T follicular helper cell (primary cell): ENCODE measurements around the gene CNTNAP5.

ENCODE experiments used
- DNase-seq: peaks from one replicate; pipeline ENCODE4 v3.0.0-alpha.2; 2020; ENCODE audit warnings: low read depth

CNTNAP5 gene

DNA sequence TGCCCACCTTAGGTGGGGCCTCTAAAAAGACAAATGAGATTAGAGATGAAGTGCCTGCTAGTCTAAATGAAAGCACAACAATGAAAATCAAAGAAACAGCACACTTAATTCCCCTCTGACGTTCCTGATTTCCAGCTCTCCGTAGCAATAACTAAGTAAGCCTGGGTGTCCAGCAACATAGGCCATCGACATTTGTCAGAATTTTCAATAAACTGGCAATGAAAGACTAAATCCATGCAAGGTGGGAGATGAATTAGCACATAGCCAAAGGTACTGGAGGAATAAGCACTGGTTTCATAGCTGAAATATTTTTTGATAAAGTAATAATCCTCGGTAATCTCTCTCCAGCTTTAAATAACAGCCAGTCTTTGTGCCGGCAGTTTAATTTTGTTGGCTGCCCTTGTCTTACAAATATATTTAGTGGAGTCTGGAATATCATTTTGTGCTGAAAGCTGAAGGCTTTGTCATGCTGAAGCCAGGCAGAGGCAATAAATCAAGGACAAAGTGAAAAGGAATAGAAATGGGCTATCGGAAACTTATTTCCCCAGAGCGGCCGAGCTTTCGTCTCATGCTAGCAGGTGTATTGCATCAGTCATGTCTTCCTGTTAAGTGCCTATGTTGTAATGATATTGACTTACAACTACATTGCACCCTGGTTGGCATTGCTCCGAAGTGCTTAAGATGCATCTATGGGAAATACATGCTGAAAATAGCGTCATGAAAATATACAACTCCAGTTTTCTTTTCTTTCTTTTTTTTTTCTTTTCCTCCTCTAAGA lies 790.1 kb downstream of the CNTNAP5 start:
- no peak for DNase-seq

DNA sequence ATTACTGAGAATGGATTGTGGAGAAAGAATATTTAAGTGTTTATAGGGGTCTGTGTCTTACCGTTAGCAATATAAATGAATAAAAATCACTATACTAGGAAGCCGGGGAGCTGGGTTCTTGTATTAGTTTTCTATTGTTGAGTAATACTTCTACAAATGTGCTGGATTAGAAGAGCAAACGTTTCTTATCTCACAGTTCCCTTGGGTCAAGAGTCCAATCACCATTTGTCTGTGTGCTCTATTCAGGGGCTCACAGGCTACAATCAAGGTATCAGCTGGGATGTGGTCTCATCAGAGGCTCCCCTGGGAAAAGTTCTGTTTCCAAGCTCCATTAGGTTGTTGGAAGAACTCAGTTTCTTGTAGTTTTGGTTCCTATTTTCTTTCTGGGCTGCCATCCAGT lies 790.9 kb downstream of the CNTNAP5 start:
- DNase-seq = no peak

DNA sequence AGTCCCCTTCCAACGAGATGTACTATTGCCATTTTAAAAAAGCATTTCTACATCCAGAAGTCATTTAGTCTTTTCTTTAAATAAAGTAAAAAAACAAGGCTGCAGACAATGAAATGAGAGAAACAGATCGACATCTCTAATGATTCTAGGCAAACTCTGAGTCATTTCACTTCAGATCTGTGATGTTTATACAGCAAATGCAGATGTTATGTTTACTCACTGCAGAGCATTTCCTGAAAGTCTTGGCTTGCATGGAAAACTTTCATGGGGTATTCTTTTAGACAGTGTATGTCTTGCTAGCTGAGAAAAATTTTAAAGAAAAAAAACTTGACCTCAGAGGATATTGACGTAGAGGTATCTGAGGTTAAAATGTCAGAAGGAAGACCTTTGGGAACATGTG lies 797.4 kb downstream of the CNTNAP5 start:
- no peak for DNase-seq

DNA sequence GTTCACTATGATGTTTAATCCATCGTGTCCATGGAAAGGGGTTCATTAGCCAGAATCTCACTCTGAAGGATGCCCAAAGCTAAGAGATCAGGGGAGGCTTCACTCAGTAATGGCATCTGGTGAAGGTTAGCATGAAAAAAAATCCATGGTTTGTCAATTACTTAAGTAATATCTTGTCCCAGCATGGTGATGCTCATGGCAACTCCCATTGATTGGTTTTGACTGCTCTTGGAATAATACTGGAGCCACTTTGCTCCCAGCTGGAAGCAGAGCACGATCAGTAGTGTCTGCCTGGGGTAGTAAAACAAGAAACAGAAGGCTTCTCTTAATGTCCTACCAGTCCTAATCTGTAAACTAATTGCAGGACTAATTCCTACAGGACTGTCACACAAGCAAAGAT lies 799.4 kb downstream of the CNTNAP5 start:
- no peak for DNase-seq

DNA sequence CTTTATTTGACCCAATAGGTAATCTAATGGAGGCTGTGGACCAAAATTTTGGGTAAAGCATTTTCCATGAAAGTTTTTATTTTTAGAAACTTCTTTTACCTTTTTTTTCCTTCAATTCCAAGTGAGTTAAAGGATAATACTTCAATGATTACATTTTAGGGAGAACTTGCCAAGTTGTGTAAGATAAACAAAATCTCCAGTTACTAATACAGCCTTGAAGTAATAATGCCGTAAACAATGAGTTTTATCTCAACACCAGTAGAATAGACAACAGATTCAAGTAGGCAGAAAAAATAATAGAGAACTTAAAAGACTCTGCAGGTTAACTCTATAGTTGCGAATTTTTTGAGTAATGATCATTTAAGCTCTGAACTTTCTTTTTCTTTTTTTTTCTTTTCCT lies 807.4 kb downstream of the CNTNAP5 start:
- DNase-seq = no peak

DNA sequence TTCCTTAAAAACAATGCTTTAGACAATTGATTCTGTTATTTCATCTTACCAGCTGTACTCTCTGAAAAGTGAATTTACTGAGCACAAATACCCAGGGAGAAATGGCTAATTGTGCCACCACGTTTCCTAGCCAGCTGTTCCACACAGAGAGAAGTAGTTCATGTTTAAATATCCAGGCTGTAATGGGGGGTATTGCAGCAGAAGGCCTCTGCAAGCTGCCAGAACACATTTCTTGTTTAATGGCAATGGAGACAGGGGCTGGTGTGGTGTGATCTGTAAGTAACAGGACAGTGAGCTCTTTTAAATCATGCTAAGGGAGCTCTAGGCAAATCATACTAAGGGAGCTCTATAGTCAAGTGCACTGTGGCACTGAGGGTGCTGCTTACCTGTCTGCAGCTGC lies 809.2 kb downstream of the CNTNAP5 start:
- no peak for DNase-seq

DNA sequence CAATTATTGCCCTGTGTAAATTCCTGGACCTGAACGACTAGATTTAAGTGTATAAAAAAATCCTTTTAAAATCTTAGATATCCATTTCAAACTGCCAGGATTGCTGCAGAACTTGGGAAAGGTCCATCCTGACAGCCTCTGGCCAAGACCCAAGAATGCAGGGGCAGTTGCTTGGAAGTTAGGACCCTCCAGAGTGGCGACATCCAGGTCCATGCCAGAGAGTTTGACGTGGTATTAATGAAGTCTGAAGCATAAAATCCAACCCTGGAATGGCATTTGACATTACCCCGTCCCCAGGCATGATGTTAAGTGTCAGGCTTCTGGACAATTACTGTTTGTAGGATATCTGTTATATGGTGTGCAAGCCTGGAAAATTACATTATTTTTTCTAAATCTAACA lies 810.2 kb downstream of the CNTNAP5 start:
- DNase-seq = no peak

DNA sequence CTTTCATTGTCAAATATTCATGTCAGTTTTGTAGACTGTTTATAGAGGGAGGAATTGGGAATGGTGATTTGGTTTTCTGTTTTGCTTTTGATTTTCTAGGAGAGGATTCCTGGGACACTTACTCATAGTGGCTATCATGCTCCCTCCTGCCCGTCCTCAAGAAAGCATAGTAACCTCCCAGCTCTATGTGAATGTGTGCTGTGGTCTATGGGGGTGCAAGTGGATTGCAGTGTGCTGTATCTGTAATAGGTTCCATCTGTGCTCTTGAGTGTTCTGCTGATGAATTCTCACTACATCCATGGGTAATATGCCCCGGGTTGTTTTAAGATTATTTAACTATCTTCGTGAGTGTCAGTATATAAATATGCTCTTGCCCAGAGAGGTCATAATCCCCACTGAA lies 811.3 kb downstream of the CNTNAP5 start:
- no peak for DNase-seq

DNA sequence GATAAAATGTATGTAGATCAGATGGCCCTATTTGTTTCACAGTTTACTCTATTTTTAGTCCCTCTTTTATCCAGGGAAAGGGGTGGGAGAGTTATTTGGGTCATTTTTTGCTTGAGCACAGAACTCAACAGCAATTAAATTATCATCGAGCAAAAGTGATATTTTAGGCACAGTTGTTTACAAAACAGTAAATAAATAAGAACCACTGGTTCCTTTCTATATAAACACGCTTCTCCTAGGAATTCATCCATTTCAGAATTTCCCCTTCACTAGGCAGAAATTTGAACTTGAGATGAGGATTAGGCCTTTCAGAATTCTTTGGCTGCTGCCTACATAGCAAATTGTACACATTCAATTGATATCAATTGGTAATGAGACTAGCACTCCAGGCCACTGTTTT lies 812.4 kb downstream of the CNTNAP5 start:
- no peak for DNase-seq

DNA sequence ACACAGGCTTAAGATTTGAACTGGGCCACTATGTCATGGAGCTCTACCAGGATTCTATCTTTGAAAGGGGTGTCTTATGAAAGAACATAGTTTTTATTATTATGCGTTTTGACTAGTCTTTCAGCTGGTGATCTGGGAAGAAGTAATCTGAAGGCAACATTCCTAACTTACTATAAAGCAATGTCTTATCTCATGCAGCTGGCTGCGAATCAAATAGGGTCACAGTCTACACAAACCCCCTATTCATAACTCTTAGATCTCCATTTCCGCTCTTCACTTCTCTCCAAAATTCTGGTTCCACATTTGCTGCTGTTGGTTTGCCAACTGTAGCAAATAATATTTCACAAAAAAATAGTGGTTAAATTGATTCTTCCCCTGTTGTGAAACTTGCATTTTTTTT lies 813.3 kb downstream of the CNTNAP5 start:
- no peak for DNase-seq

DNA sequence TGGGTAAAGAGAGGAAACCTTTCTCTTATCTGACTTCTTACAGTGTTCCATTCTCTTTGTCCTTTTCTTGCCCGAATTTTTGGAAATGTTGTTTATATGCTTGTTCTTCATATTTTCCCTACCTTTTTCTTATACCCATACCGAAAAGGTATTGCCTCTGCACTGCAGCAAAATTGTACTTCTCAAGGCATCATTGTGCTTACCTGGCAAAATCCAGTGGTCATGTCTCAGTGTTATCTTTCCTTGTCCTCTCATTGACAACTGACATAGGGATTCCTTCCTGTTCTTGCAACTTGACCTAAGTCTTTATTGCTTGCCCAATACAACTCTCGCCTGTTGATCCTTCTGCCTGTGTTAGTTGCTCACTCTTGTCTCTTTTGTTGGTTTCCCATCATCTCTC lies 842.2 kb downstream of the CNTNAP5 start:
- DNase-seq = no peak

DNA sequence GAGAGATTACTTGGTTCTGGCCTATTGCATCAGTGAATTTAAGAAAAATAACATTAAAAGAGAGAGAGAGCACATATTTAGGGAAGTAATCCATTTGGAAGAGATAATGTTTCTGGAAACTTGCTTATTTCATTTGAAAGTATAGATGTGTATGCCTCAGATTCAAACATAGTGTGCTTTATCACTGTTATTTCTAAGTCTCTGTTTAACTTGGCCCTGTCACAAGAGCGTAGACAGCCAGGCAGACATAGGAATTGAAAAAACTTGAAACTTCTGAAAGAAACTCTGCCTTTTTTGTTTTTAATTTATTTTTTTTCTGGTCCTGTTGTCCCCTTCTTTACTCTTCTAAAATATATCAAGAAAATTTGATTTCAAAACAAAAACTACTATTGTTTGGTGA lies 849.1 kb downstream of the CNTNAP5 start:
- DNase-seq = no peak

DNA sequence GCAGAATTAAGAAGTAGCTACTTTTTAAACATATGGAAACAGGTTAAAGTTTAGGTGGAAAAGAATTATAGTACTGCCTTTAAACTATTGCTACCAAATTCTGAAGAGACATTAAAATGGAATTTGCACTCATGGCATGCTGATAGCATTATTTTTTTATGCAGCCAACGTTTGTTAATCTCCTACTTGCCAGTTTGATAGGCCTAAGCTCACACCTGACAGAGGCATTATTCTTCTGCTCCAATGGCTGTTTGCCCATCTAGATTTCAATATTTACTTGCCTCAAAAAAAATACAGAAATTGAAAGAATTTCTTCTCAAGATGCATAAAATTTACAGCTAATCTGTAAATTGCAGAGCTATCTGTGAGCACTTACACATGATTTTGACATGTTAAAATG lies 849.6 kb downstream of the CNTNAP5 start:
- no peak for DNase-seq

DNA sequence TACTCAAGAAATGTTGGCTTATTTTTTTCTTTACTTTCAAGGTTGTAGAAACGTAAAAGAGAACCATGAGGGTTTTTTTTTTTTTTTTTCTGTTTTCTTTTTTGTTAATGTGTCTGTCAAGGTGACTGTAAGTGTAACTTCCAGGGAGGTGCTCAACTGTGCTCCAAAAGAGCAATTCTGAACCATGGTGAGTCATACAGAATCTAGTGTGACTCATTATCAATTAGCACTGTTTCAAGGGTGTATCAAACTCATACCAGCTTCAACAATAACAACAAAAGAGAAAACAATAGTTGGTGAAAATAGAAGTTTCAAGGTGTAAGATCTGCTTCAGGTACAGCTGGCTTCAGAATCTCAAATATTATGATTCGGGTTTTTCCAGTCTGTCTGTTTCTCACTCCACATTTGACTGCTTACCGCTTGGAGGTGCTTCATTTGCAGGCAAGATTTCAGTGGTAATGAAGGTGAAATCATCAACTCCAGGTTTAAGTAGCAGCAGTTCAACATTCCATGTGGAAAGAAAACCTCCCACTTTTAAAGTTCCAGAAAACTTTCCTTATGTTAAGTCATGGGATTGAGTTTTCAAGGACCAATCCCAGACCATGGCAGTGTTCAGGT lies 850.6 kb downstream of the CNTNAP5 start:
- DNase-seq = no peak

DNA sequence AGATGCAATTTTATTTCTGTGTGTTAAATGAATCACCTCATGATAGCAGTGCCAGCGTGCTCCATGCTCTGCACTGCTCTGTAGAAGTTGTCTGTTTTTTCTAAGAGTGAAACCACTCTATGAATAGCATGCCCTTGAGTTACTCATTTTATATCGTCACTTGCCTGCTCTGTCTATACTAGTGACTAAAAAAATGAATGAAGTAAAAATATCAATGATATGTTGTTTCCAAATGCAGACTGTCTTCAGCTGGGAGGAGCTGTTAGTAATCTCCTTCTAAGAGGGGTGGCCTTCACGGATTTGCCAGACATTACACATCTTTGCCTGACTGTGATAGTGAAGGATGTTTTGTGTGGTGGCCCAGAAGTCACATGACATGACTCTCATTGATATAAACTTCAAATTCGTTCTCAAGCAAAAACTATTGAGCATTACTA lies 852.1 kb downstream of the CNTNAP5 start:
- no peak for DNase-seq

DNA sequence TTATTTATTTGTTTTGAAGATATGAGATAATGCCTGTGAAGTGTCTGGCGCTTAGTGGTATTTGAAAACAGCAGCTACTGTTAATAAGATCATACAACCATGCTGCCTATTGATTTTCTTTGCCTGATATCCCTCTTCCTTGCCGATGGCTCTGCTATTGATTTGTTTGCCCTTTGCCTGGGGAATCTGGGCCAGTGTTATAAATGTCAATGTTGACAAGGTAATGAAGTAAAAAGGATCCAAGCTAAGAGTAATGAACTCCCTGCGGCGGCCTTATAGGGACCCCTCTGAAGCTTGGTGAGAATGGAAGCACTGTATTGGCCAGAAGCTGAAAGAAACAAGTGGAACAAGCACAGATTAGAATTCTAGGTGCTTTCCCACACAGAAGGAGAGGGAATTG lies 854.6 kb downstream of the CNTNAP5 start:
- no peak for DNase-seq

DNA sequence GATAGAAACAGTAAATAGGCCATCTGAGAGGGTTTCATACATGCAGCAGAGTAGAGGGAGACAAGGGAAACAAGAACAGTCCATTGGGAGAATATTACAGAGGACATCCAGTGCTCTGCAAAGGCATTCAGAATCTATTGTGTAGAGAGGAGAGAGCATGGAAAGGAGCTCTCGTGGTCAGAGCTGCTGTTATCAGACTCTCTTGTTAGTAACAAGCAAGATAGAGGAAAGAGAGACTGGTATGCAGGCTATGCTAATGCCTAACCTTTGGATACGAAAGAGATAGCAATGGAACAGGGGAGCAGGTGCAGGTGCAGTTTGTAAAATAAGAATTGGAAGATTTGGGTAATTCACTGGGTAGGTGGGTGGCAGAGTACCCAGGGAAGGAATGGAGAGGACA lies 855.9 kb downstream of the CNTNAP5 start:
- no peak for DNase-seq

DNA sequence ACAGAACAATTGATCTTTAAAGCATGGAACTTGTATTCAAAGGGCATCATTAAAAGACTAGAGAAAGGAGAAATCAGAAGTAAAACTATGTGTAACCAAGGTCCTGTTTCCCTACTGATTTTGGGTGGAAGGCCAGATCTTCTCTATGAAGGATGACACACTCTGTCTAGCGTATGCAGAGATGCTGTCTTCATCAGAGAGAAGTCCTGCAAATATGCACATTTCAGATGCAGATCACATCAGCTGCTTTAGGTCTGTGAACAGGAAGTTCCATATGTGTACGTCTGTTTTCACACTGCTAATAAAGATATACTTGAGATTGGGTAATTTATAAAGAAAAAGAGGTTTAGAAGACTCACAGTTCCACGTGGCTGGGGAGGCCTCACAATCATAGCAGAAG lies 857.3 kb downstream of the CNTNAP5 start:
- no peak for DNase-seq

DNA sequence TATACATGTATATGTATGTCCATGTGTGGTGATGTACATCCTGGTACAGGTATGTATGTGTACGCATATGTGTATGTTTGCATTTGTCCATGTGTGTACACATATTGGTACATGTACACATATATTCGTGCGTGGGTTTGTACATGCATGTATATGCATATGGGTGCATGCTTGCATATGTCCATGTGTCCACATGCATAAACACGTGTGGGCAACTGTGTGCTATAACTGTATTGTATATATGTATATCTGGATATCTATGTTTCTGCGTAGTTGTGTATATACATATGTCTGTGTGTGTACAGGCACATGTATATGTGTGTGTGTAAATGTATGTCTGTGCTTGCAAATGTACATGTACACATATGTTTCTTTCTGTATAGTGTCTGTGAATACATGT lies 858.5 kb downstream of the CNTNAP5 start:
- no peak for DNase-seq

DNA sequence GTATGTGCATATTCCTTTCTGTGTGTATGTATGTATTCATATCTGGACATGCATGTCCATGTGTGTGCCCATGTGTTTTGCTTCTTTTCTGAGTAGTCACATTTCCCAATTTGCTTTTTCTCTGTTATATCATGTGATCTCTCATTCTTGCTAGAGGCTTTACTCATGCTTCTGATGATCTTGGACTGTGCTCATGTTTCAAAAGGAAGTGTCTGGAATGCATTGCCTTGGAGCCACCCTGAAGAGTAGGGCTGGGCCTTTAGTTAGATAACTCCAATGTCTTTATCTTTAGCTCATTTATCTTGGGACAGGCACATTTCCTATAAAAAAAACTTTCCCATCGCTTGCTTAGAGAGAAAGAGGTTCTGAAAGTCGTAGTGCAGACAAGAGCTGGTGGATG lies 859.2 kb downstream of the CNTNAP5 start:
- no peak for DNase-seq

DNA sequence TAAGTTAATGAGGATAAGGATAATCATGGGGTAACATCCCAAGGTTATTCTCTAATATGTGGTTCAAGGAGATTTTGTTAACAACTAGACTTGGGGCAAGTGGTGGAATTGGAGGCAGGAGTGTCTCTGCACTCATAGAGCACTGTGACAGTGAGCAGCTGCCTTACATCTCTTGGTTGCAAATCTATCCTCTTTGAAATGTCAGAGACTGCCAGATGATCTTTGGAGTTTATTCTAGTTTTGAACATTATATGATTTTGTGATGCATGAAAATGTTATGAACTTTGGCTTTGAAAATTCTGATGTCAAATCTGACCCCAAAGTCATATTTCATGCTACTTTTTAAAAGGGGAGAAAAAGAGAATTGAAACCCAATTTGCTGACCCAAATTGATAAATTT lies 861.1 kb downstream of the CNTNAP5 start:
- DNase-seq = no peak

DNA sequence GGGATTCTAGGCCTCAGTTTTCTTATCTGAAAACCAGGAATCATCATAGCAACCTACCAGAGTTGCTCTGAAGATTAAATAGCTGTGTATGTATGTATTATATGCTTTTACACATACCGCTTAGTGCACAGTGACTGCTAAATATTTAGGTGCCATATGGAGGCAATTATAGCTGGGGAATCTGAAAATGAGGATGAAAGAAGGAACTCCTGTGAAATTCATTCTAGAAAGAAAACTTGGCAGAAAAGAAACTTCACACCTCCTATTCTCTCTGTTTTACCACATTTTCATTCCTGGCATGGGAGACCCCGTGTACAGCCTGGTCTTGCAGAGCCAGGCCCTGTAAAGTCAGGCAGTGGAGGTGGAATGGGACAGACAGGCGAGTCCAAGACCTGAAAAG lies 862.4 kb downstream of the CNTNAP5 start:
- DNase-seq = no peak

DNA sequence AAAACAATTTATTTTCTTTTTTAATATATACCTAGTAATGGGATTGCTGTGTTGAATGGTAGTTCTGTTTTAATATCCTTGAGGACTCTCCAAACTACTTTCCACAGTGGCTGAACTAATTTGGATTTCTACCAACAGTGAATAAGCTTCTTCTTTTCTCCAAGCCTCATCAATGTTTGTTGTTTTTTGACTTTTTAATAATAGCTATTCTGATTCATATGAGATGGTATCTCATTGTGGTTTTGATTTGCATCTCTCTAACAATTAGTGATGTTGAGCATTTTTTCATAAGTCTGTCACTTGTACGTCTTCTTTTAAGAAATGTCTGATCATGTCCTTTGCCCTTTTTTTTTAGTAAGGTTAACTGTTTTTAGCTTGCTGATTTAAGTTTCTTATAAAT lies 863.3 kb downstream of the CNTNAP5 start:
- DNase-seq = no peak

DNA sequence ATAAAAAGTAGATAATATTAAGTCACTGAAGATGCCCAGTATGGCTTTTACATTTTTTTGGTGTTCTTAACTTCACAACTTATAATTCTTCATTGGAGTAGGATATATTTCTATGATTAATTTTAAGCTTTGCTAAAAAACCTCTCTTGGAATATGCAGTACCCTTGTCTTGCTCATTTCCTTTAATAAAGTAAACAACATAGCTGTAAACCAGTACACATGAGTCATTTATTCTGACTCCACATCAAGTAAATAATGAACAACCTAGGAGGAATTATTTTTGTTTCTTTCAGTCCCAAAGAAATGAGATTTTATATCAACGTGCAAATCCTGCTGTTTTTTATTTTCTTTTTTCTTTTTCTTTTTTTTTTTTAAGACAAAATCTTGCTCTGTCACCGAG lies 869.1 kb downstream of the CNTNAP5 start:
- no peak for DNase-seq
